ENCODE measurements around the gene FAM193B. TPM values are rescaled to one million over a fixed set of nuclear protein-coding genes. Genes with fewer than 3 reads are reported as not detected.
A peak's percentile ranks its signal among the peaks of the same experiment; 100 is the strongest.

Gene FAM193B
- total RNA-seq, 1 donor from 2014 or later: 103 TPM

DNA sequence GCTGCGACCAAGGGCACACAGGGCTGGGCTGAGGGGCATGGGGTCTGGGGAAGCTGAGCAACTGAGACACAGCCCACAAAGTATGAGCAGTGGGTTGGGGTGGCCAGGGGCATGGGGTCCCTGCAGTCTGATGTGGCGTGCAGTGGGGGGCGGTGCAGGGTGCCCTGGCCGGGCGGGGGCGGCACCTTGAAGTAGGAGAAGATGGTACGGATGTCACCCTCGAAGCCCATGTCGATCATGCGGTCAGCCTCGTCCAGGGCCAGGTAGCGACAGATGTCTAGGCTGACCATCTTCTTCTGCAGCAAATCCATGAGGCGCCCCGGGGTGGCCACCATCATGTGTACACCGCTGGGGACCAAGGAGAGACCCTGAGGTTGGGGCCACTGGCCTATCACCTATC lies 40.9 kb downstream of the FAM193B start:
- TF ChIP-seq, protein P1, sequence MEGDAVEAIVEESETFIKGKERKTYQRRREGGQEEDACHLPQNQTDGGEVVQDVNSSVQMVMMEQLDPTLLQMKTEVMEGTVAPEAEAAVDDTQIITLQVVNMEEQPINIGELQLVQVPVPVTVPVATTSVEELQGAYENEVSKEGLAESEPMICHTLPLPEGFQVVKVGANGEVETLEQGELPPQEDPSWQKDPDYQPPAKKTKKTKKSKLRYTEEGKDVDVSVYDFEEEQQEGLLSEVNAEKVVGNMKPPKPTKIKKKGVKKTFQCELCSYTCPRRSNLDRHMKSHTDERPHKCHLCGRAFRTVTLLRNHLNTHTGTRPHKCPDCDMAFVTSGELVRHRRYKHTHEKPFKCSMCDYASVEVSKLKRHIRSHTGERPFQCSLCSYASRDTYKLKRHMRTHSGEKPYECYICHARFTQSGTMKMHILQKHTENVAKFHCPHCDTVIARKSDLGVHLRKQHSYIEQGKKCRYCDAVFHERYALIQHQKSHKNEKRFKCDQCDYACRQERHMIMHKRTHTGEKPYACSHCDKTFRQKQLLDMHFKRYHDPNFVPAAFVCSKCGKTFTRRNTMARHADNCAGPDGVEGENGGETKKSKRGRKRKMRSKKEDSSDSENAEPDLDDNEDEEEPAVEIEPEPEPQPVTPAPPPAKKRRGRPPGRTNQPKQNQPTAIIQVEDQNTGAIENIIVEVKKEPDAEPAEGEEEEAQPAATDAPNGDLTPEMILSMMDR (conservative IDR thresholded peaks at IDR 0.05): no peak
- Mint-ChIP-seq H3K4me1 (ENCODE audit: unreplicated experiment) (peaks cover 13% of the 10 kb centered on the region), H3K9me3 (no peaks in the 10 kb centered on the region), H3K4me3 (no peak overlapping the region), H3K36me3 (peaks cover 9% of the 10 kb centered on the region), H3K27me3 (no peaks in the 10 kb centered on the region), H3K27ac (peak overlapping the region; percentile 26)
- no peak for DNase-seq (ENCODE audit: extremely low spot score, unreplicated experiment)

DNA sequence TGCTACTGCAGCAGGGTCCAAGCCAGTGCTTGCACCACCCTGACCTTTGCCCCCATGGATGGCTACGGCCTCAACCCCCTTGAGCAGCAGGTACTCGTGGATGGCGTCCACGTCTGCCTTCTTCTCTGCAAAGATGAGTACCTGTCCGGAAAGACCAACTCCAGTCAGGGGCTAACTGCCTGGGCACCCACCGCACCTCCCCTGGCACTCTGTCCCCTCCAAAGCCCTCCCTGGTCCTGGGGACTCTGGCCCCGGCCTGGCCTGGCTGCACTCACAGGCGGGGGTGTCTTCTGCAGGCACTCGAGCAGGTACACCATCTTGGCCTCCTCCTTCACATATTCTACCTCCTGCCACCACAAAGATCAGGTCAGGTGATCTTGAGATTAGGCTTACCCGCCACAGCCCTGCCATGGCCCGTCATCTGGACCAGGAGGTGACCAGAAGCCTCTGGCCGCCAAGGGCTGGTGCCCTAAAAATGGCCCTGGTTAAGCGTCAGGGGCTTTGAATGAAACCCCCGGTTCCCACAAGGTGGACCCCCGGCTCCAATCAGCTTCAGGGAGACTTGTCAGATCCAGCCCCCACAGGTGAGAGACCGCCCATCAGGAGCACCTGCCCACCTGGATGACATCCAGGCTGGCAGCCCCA lies 41.5 kb downstream of the FAM193B start:
- Mint-ChIP-seq H3K4me3 (no peak overlapping the region), H3K27me3 (no peaks in the 10 kb centered on the region), H3K4me1 (ENCODE audit: unreplicated experiment) (peaks cover 13% of the 10 kb centered on the region), H3K27ac (no peak overlapping the region), H3K36me3 (peaks cover 9% of the 10 kb centered on the region), H3K9me3 (no peaks in the 10 kb centered on the region)
- no peak for DNase-seq (ENCODE audit: extremely low spot score, unreplicated experiment)
- TF ChIP-seq, protein P1 (conservative IDR thresholded peaks at IDR 0.05): no peak

DNA sequence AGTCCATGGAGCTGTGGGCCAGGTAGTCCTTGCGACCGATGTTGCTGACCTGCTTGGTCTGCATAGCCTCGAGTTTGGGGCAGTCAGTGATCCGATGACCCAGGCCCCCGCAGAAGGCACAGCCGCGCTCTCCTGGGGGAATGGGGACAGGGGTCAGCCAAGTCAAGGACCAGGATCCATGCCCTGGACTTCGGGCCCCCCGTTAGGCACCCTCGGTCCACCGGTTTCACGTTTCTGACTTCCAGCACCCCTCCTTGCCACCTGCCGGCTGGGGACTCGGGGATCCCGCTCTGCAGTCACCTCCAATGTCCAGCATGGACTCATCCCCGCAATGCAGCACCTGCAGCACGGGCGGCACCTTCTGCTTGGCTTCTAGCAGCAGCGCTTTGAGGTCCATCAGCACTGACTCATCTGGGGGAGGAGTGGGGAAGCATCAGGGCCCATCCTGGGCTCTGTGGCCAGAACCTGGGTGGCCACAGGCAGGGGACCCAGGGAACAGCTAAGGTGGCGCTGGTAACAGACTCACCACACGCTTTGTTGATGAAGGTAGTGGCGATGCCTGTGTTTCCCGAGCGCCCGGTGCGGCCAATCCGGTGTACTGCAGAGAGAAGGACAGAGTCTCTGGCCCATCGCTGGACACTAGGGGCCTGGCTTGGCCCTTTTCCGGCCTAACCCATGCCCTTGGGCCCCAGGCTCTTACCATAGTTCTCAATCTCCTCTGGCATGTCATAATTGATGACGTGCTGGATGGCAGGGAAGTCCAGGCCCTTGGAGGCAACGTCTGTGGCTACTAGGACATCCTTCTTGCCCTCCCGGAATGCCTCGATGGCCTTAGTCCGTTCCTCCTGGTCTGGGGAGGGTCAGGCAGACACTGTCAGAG lies 42.3 kb downstream of the FAM193B start:
- H3K27ac Mint-ChIP-seq: no peak overlapping the region
- DNase-seq (ENCODE audit: extremely low spot score, unreplicated experiment): no peak
- peaks cover 12% of the 10 kb centered on the region for H3K36me3 Mint-ChIP-seq
- H3K27me3 Mint-ChIP-seq: no peaks in the 10 kb centered on the region
- TF ChIP-seq, protein P1 (conservative IDR thresholded peaks at IDR 0.05): no peak
- no peak overlapping the region for H3K4me3 Mint-ChIP-seq
- peaks cover 13% of the 10 kb centered on the region for H3K4me1 Mint-ChIP-seq (ENCODE audit: unreplicated experiment)
- H3K9me3 Mint-ChIP-seq: no peaks in the 10 kb centered on the region

DNA sequence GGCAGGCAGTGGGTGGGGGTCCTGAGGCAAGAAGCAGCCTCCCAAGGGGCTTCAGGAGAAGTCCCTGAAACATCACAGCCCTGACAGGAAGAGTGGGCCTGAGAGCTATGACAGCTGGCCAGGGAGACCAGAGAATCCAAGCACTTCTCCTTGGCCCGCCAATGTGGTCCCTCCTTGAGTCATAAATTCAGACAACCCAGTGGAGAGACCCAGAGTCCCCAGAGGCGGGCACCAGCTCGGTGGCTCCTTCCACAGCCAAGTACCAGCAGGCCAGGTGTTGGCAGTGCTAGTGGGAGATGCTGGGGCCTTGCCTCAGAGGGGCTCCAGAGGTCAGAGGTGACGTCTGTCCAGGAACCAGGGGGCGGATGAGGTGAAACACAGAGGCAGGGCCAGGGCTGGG lies 43.2 kb downstream of the FAM193B start:
- Mint-ChIP-seq H3K27me3 (no peaks in the 10 kb centered on the region), H3K4me3 (no peak overlapping the region), H3K9me3 (no peaks in the 10 kb centered on the region), H3K36me3 (peaks cover 8% of the 10 kb centered on the region), H3K4me1 (ENCODE audit: unreplicated experiment) (peaks cover 8% of the 10 kb centered on the region), H3K27ac (no peak overlapping the region)
- TF ChIP-seq, protein P1 (conservative IDR thresholded peaks at IDR 0.05): no peak
- DNase-seq (ENCODE audit: extremely low spot score, unreplicated experiment): no peak

DNA sequence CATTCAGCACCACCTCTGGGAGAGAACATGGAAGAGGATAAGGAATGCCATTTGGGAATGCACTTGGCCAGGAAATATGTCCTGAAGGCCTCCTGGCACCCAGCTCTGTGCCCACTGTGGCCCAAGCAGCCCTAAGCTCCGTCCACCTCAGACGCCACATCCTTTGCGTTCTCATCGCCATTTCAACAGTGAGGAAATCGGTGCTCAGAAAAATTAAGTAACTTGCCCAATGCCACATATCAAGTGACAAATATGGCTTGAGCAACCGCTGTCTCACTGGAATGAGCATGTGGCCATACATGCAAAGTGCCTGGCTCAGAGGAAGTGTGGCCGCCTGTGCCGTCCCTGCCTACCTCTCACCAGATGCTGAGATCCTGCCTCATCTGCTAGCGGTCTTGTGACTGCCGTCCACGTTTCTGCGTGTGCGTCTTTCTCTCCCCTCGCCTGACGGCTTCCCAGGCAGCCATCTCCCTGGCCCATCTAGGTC lies 43.8 kb downstream of the FAM193B start:
- no peak overlapping the region for H3K27ac Mint-ChIP-seq
- DNase-seq (ENCODE audit: extremely low spot score, unreplicated experiment): no peak
- peaks cover 6% of the 10 kb centered on the region for H3K4me1 Mint-ChIP-seq (ENCODE audit: unreplicated experiment)
- peaks cover 5% of the 10 kb centered on the region for H3K36me3 Mint-ChIP-seq
- no peak overlapping the region for H3K4me3 Mint-ChIP-seq
- no peaks in the 10 kb centered on the region for H3K9me3 Mint-ChIP-seq
- TF ChIP-seq, protein P1 (conservative IDR thresholded peaks at IDR 0.05): no peak
- H3K27me3 Mint-ChIP-seq: no peaks in the 10 kb centered on the region

All from type B pancreatic cell (in vitro differentiated cells).